Fibroblast of villous mesenchyme (primary cell): ENCODE data around the gene PRR33. TPM values are rescaled to one million over a fixed set of nuclear protein-coding genes. Genes with fewer than 3 reads are reported as not detected.

ENCODE experiments used
- DNase-seq: peaks from one replicate; pipeline ENCODE4 v3.0.0-alpha.2; 2010; ENCODE audit warnings: low read depth
- H3K4me3 ChIP-seq: 2 replicates; pipeline ENCODE4 v1.5.1; 2011; ENCODE audit warnings: low read depth, mild to moderate bottlenecking, low read length
- total RNA-seq: library from RNA; depleted of rRNA; stranded (reverse); fragments of >200 nt; gene quantifications from 2 replicates; pipeline ENCODE4 v1.2.3, GENCODE V29; 2012
- TF ChIP-seq, protein P1 (sequence below): IDR thresholded peaks from 2 replicates; pipeline ENCODE4 v1.5.1; 2012; ENCODE audit warnings: low read depth, mild to moderate bottlenecking, low read length; ENCODE audit not compliant: insufficient read depth

Gene PRR33
- total RNA-seq, 1 donor, result not detected

DNA sequence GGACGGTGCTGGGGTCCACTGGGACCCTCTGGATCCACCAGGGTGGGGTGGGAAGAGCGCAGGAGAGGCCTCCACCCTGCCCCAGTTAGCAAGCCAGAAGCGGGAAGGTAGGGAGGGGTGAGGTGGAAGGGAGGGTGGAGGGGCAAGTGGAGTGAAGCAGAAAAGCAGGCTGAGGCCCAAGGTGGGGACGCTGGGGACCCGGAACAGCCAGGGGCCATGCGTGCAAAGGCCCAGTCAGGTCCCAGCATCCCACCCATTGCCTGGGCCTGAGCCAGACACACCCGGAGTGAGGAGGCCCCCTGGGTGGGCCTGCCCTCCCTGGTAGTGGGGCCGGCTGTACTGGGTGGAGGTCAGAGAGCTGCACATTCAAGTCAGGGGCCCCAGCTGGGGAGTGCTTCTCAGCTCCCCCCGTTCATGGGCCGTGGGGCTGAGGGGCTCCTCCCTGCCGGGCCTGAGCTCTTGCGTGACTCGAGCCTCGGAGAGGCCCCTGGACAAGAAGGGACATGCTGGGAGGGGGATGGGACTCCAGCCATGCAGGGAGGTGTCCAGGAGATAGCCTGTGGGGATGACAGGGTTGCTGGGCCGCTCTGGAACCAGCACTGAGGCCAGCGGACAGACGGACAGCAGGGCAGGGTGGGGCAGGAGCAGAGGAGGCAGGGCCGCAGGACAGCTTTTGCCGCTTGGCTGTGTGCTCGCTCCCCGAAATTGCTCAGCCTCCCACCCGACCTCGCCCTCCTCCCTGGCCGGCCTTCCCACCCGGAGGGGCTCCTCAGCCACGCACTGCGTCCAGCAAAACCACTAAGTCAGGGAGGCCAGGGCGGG lies 35.5 kb upstream of the PRR33 start:
- no peak overlapping the region for H3K4me3 ChIP-seq
- DNase-seq, result no peak
- TF ChIP-seq, protein P1, sequence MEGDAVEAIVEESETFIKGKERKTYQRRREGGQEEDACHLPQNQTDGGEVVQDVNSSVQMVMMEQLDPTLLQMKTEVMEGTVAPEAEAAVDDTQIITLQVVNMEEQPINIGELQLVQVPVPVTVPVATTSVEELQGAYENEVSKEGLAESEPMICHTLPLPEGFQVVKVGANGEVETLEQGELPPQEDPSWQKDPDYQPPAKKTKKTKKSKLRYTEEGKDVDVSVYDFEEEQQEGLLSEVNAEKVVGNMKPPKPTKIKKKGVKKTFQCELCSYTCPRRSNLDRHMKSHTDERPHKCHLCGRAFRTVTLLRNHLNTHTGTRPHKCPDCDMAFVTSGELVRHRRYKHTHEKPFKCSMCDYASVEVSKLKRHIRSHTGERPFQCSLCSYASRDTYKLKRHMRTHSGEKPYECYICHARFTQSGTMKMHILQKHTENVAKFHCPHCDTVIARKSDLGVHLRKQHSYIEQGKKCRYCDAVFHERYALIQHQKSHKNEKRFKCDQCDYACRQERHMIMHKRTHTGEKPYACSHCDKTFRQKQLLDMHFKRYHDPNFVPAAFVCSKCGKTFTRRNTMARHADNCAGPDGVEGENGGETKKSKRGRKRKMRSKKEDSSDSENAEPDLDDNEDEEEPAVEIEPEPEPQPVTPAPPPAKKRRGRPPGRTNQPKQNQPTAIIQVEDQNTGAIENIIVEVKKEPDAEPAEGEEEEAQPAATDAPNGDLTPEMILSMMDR, result no peak

DNA sequence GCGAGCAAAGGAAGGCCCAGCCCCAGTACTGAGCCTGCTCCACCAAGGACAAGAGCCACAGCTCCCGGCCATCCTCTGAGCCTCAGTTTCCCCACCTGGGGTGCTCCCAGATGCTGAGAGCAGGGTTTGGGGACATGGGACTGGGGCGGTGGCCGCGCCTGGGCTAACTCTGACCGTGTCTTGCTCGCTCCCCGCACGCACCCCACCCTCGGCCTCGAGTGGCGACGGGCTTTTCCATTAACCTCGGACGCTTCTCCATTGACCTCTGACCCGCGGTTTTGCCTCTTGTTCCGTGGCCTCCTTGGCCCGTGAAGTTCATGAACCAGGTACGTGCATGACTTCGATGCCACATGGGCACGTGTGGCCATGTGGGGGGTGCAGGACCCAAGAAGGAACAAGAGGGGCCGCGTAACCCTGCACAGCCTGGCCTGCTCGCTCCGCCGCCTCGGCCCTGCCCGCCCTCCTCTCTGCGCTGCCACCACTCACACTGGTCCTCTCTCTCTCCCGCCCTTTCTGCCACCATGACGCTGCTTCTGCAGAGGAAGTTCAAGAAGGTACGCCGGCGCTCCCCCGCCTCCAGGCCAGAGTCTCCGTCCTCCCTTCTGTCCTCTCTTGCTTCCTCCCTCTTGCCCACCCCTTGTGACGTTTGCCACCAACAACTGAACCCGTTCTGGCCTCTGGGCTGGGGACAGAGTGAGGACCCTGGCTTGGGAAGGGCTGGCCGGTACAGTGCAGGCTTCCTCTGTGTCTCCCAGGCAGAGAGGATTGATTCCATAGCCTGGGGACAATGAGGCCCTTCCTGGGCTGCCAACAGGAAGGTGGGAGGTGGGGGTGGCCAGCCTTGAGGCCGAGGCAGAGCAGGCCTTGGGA lies 34.7 kb upstream of the PRR33 start:
- no peak overlapping the region for H3K4me3 ChIP-seq
- TF ChIP-seq, protein P1, result no peak
- DNase-seq, result no peak

DNA sequence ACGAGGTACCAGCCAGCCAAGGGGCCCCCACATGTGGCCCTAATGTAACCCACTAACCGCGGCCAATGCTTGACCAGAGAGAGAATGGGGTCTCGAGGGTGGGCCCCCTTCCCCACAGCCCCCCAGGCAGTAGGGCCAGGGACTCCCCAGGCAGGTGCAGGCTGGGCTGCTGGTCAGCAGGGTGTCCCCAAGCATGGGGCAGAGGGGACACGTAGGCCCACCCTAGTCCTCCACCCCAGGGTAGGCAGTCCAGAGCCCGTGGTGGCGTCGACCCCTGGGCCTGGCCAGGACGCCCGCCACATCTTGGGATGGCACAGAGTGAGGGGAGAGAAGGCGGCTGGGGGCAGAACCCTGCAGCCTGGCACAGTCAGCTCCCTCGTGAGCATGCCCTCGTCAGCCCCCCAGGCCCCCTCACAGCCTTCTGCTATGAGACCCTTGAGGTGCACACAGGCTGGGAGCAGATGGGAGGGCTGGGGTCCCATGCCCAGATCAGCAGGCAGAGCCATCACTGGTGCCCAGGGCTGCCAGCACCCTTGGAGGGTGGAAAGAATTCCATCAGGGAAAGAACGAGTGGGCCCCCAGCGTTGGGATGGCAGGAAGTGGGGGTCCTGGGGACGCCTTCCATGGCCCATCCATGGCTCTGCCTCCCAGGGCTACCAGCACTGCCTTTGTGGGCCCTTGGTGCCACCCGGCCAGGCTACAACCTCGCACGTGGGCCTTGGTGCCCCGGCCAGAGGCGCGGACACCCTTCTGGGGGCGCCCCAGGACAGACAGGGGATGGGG lies 33.9 kb upstream of the PRR33 start:
- H3K4me3 ChIP-seq, result no peak overlapping the region

DNA sequence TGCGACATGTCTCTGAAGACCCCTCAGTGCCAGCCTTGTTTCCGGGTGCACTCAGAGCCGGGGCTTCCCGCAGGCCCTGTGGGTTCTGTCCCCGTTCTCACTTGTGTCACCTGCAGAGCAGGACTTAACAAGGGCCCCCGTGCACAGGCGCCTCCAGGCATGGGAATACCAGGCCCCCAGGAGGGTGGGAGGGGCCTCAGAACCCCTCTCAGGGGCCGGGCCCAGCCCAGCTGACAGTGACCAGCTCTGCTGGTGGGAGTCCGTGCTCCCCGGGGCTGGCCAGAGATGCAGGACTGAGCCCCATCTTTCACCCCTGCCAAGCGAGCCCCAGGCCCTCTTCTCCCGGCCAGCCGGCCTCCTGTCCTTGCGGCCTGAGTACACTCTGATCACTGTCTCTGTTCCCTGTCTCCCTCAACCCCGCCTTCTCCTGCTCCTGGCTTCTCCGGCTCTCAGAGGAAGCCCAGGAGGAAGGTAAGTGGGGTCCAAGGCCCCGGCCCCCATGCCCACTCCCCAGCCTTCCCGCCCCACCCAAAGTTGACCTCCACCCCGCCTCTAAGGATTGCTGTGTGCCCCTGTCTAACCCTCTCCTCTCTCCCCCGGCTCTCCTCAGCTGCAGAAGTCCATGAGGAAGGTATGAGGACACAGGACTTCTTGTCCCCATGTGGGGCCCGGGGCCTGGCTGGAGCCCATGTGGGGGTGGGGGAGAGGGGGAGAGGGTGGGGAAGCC lies 33.1 kb upstream of the PRR33 start:
- no peak overlapping the region for H3K4me3 ChIP-seq
- DNase-seq, result no peak
- TF ChIP-seq, protein P1, result no peak

More for the DNA sequence above, 33.9 kb upstream of the PRR33 start:
- TF ChIP-seq, protein P1, result no peak
- DNase-seq, result no peak

DNA sequence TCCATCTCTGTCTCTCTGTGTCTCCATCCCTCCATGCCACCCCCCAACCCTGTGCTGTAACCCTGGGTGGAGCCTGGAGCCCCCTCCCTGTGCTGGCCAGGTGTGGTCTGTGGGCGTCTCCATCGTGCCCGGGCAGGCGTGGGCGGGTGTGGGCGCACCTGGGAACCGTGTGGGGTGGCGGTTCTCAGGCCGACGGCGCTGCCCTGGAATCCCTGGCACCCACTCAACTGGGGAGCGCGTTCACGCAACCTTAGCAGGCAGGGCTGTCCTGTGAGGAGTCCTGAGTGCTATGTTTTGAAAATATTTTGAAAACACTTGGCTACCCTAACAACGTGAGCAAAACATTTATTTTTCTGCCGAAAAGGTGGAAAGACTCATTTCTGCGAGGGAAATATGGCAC lies 32.5 kb upstream of the PRR33 start:
- H3K4me3 ChIP-seq, result no peak overlapping the region
- TF ChIP-seq, protein P1, result no peak
- DNase-seq, result no peak
